GM10266 (cell line): ENCODE measurements around the gene PPP1CA.
A peak's percentile ranks its signal among the peaks of the same experiment; 100 is the strongest.

Experiments used
- DNase-seq: peaks from one replicate; pipeline ENCODE4 v3.0.0; 2012; ENCODE audit errors: extremely low spot score
- CTCF ChIP-seq: IDR thresholded peaks from 2 replicates; pipeline ENCODE4 v1.5.1; 2012; ENCODE audit warnings: mild to moderate bottlenecking, low read depth; ENCODE audit not compliant: control insufficient read depth, insufficient read depth; ENCODE audit errors: missing control alignments

PPP1CA gene

DNA sequence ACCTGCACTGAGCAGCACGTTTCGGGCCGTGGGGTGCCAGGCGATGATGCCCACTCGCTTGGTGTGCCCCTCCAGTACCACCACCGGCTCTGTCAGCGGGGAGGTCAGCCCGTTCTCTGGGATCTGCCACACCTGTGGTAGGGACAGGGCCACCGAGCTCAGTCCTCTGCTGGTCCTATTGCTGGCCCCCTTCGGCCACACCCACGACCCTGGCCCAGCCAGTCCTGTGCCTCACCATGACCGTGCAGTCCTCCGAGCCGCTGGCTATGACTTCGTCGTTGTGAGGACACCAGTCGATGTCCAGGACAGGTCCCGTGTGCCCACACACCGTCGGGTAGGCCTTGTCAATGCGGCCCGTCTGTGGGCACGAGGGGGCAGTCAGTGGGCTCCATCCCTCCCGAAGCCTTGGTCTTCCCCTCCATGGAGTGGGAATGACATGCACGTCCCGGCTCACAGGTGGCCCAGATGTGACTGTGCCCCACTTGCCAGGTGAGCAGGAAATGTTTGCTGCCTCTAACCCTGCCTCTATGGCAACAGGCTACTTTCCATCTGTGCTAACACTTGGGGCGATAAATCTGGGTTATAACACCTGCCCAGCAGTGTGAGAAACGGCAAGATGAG is 40.2 kb upstream of the PPP1CA start:
- TF ChIP-seq CTCF: no peak
- no peak for DNase-seq

GRCh38 chr11:67441098-67441563 is 39.5 kb upstream of the PPP1CA start:
- no peak for TF ChIP-seq CTCF

GRCh38 chr11:67440229-67441097 is 38.8 kb upstream of the PPP1CA start:
- no peak for TF ChIP-seq CTCF
- no peak for DNase-seq

More at GRCh38 chr11:67441098-67441563, 39.5 kb upstream of the PPP1CA start:
- no peak for DNase-seq

GRCh38 chr11:67439321-67440228 is 37.9 kb upstream of the PPP1CA start:
- peak; percentile 55 for TF ChIP-seq CTCF
- DNase-seq: no peak

- TF ChIP-seq CTCF: no peak
- no peak for DNase-seq
These were observed 36.7 kb upstream of the PPP1CA start for GRCh38 chr11:67438158-67438902.

- no peak for DNase-seq
- TF ChIP-seq CTCF: no peak
These were observed 36.1 kb upstream of the PPP1CA start for GRCh38 chr11:67437809-67438157.
